Activated CD4-positive, CD25-positive, alpha-beta regulatory T cell treated with anti-CD3 and anti-CD28 coated beads, Interleukin-2, amount 50 U/mL, for 16 hours (primary cell): ENCODE data around the gene RAPGEF1.
"Not testable (repeated sequence)": the region's sequence is repeated elsewhere in the genome, so short reads cannot be mapped to it uniquely, and the experiment has no call there.

Source experiments
- DNase-seq: peaks from one replicate; pipeline ENCODE4 v3.0.0-alpha.2; 2020; ENCODE audit warnings: low read depth, low spot score

The RAPGEF1 gene

DNA sequence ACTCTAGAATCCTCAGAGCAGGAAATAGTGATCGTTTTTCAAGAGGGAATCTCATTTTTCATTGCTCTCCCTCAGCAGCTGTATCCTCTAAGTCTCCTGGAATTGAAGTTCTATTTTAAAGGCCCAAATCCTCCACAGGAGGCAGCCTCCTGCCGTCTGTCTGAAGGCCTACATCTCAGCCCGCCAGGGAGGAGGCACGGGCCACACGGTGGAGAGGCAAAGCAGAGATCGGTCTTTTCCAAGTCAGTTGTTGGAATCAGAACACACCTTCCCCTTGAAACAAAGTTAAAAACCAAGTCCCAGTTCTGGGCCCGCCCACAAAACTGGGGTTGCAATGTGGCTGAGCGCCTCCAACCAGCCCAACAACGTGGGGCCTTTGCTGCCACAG, 68.7 kb downstream of the RAPGEF1 start:
- no peak for DNase-seq

DNA sequence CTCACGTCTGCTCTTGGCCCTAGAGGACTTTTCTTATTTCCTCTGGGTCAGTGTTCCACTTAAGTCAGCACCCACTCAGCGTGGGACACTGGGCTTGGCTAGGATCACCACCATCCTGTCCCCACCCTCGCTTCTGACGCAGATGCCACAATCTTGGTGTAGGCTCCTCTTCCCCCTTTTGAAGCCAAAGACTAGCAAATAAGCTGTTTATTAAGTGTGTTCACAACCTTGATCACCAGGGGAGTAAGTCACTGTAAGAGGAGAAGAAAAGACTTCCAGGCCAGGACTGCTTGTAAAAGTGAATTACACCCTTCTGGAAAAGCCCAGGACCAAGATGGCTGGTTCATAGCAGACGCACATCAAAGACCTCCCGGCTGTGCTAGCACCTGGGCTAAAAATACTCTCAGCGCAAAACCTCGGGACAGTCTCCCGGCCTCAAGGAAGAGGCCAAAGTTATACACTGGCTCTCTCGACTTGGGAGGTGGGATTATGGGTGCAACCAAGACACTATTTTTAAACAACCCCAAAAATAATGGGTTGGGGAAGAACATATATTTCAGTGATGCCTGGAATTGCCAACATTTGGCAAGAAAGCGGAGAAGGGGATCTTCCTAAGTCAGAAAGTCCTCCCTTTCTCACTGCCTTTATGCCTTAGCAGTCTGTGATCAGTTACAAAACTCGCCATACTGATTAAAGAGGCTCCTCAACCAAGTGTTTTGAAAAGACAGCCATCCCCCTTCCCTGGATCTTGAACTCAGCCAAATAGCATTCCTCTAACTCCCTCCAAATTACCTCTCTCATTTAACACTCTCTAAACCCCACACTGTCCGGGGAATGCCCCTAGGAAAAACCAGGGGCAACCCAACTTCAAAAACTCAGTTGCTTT, 69.4 kb downstream of the RAPGEF1 start:
- DNase-seq, result no peak

DNA sequence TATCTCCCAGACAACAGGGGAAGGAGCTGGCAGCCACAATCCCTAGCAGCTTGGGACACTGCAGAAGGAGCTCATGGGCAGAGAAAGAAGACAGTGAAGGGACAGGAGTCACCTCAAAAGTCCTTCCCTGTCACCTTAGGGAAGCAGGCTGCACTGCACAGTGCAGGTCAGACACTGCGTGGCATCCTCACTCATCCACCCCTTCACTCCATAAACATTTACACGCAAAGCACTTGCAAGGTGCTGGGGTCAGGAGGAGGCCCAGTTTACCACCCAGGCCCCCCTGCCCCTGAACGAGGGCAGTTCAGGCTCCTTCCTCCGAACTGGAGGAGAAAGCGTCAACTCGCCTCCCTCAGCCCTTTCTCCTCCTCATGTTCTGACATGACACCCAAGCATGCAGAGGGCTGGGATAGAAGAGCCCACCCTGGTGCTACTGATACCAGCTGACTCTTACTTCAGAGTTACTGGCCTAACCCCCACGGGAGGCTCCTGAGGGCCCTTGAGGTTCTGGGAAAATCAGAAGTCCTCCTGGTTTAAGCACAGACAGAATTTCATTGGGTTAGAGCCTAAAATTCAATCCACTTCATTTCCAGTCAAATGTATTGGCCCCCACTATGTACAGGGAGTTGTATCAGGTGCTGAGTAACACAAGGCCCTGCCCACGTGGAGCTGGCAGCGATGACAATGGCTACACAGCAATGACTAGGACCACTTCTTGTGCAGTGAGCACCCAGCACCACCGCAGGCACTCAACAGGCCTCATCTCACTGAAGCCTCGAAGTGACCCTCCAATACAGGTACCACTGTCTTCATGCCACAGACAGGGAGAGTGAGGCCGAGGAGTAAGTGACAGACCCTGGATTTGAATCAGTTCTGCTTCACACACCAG, 70.4 kb downstream of the RAPGEF1 start:
- no peak for DNase-seq

DNA sequence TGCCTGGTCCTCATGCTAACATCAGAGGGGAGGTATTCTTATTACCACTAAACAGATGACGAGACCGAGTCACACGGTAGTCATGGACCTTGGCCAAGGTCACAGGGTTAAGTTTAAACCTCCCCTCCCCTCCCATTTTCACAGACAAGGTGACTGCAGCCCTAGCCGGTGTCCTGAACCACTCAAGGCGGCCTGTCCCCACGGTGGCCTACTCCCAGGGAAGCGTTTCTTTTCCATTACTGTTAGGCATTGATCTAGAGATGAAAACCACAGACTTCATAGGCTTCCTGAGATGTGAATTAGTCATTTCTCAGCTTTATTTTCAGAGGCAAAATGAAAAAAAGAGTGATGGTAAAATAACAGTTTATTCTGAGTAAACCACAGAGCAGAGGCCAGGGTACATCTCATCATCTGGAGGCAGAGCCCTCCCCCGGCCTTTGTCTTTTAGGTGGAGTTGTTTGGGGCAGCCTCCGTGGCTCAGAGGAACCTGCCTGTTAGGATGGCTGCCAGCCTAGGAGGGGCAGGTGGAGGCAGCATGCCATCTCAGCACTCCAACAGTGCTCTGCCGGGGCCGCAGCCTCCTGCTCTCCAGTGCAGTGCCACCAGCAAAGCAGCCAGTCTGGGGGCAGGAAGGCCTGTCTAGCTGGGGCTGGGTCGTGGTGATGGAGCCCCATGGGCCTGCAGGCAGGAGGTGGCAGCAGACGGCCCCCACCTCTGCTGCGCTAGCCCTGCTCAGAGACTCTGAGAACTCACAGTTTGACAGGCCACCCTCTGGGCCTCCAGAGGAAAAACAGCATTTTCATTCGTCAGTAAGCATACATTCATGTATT, 71.2 kb downstream of the RAPGEF1 start:
- DNase-seq, result peak; percentile 42

DNA sequence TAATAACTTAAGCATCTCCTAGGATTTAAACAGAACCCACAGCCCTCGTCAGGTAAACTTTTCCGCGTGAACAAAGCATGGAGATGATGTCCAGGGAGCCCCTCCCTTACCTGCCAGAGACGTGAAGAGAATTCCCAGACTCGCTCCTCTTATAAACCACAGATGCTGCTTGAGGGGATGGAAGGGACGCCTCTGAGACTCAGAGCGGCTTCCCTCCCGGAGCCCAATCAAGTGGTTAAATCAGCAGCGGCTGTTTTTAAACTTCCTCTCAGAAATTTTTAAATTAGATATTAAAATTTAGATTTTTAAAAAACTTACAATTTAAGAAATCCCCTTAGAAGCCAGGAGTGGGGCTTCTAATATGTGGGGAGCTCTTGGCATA, 71.8 kb downstream of the RAPGEF1 start:
- DNase-seq, result no peak

DNA sequence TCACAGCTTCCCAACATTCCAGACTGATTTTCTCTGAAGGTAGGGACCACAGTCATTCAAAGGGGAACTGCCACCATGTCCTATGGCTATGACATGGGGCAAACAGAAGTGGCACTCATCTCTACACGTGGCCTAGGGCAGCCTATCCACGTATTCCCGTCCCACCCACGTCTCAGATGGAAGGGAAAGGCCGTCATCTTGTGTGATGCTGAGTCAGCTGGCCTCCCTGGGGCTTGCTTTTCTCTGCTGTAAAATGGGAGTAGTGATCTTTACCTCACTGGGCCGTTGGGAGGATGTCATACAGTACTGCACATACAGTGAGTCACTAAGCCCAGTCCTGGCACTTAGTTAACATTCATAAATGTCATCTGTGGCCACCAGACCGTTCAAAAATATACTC, 72.3 kb downstream of the RAPGEF1 start:
- DNase-seq, result no peak

DNA sequence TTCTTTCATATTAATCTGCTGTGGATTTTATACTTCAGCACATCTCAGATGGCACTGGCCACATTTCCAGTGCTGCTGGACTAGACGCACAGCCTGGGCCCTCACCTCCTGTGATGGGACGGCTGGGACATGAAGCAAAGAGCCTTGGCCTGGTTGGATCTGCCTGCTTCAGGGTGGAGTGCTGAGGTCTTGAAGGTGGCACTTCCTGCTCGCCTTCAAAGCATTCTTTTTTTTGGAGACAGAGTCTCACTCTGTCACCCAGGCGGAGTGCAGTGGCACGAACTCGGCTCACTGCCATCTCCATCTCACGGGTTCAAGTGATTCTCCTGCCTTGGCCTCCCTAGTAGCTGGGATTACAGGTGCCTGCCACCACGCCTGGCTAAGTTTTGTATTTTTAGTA, 73.1 kb downstream of the RAPGEF1 start:
- DNase-seq, result no peak

DNA sequence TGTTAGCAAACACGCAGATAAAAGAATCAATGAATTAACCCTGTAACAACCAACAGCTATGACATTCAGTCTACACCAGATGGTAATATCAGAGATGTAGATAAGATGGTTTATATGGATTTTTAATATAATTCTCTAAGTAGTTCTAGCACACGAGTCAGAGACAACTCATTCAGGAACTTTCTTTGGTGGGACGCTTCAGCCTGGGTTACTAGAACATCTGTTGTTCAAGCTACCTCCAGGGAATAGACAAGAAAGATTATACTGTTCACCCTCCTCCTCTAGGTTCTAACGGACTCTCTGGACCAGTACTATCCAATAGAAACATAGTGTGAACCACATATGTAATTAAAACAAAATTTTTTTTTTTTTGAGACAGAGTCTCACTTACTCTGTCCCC, 73.8 kb downstream of the RAPGEF1 start:
- no peak for DNase-seq

DNA sequence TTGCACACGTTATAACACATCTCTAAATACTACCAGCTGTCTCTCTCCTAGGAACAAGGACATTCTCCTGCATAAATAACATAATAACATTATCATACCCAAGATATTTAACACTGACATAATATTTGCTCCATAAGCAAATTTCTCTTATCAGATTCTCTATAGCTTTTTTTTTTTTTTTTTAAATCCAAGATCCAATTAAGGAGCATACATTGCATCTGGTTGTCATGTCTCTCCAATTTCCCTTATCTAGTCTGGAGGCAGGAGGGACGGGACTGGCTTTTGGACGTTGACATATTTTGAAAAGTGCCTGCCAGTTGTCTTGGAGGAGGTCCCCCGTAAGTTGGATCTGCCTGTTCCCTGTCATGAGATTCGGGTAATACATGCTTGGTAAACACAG, 76.6 kb downstream of the RAPGEF1 start:
- no peak for DNase-seq

DNA sequence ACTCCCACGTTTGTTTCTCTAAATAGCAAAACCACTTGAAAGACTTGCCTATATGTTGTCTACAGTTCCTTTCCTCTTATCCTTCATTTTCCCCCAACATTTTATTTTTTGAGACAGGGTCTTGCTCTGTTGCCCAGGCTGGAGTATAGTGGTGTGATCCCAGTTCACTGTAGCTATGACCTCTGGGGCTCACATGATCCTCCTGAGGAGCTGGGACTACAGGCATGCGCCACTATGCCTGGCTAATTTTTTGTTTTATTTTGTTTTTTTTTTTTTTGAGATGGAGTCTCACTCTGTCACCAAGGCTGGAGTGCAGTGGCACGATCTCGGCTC, 77.6 kb downstream of the RAPGEF1 start:
- not testable (repeated sequence) for DNase-seq

DNA sequence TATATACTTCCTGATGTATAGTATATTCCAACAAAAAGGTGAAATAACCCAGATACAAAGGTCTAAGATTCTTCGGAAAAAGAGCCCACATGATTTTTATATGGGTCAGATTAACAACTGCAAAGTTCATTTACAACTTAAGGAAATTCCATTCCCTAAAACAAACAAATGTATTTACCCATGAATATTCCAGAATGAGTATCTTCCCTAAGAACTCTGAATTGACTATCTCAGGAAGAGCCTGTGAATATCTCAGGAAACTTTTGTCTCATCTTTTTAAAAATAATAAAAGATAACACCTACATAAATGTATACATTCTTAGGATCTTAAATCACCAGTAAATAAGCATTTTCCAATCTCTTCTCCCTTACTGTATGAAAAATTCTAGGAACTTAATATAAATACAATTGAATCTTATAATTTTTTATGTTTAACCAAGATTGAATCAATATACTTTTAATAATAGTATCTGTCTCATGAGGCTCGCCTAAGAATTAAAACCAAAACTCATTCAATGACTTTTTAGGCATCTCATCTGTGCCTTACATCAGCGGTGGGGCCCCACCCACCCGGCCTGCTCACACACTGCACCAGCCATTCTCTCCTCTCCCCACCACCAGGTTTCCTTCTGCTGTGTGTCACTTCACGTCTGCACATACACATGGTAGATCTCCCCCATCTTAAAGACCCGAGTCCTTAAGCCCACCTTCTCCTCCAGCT, 78.1 kb downstream of the RAPGEF1 start:
- DNase-seq, result peak; percentile 49

DNA sequence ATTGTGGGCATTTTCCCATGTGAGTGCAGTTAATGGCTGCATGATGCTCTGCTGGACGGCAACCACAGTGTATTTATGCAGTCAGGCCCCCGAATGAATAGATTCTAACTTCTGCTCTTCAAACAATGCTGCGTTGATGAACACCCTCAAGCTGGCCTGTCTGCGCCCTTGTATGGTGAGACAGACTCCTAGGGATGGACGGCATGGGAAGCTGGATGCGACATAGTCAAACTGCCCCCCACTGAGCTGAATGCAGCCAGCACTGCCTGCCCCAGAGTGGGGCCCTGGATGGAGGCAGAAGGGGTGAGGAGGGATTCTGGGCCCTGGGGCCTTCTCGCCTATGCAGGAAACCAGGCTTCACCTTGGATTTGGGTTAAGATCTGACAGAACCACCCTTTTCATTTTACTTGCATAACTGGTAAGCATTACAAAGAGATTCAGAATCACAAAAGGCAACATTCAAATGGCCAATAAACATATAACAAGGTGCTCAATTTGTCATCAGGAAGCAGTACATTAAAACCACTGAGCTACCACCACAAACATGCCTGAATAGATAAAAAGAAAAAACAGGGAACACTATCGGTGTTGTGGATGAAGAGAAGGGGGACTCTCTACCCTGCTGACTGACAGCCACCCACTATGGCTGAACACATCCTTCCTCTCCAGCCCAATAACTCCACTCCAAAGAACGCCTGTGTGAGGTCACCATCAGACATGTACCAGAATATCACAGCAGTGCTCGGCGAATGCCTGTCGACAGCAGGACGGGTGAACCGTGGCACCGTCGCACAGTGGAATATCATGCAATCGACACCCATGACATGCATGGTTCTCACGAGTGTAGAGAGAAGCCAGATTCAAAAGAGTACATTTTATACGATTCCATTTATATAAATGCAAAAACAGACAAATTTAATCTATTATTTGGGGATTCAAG, 79.1 kb downstream of the RAPGEF1 start:
- no peak for DNase-seq

DNA sequence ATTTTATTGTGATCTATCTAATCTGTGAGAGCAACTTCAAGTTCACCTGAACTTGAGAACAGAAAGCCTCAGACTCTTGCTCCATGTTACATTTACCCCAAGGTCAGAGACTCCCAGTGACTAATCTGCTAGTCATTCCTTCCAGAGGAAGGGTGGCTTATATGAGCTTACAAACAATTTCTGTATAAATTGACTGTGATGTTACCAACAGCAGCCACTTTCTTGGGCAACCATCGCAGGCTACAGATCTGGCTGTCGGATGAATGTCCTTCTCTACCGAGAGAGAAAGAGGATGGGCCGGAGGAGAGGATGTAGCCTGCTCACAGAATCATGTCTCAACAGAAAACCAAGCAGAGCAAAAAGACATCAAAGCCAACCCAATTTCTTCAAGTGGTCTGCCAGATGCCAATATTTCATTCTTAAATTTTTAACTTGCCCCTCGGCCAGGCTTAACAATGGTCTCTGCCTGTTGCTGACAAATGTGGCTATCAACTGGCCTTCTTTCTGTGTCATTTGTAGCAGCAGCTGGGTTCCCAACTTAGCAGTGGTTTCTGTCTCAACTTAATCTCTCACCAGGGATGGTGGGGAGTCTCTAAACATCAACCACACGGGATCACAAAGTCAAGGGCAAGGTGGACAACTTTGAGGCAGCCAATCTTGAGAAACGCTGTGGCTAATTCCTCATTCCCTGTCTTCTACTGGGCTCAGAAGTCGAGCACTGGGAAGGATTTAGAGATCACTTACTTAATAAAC, 81.3 kb downstream of the RAPGEF1 start:
- DNase-seq, result no peak

DNA sequence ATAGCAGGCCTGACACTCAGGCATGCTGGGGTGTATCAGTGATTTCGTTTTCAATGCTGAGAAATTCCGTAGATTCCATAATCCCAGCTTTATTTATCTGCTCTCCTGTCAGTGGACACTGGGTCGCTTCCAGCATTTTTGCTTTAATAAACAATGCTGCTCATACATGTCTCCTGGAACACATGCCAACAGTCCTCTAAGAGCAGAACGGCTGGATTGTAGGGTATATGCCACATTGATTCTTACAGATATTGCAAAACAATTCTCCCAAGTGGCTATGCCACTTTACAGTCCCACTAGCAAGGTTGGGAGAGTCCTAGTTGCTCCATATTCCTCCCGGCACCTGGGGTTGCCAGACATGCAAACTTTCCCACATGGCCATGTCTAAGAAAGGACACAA, 81.9 kb downstream of the RAPGEF1 start:
- DNase-seq, result no peak

DNA sequence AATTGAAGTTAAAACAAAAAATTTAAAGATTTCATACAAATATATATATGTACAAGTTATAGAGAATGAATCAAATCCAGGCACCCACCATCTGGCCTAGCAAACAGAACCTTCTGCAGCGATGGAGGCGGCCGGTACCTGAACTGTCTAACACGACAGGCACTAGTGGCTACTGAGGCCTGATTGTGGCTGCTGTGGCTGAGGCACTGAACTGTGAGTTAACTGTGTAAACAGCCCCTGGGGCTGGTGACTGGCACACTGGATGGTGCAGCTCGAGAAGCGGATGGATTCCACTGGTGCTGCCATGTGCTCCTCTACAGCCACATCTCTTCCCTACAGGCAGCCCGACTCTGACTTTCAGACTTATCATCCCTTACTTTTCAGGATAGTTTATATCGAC, 82.4 kb downstream of the RAPGEF1 start:
- no peak for DNase-seq

DNA sequence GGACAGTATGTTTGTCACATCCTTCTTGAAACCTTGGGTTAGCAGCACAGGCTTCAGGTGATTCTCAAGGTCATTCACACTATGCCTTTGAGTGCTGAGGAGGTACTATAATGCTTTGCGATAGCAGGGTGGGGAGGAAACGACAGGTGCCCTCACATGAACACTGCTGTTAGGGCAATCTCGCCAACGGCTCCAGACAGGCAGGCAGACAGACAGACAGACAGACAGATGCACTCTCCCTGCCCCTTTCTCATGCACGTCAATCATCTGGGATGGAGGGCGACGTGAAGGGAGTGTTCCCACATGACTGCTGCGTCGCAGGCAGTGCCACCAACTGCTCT, 82.9 kb downstream of the RAPGEF1 start:
- DNase-seq, result no peak

DNA sequence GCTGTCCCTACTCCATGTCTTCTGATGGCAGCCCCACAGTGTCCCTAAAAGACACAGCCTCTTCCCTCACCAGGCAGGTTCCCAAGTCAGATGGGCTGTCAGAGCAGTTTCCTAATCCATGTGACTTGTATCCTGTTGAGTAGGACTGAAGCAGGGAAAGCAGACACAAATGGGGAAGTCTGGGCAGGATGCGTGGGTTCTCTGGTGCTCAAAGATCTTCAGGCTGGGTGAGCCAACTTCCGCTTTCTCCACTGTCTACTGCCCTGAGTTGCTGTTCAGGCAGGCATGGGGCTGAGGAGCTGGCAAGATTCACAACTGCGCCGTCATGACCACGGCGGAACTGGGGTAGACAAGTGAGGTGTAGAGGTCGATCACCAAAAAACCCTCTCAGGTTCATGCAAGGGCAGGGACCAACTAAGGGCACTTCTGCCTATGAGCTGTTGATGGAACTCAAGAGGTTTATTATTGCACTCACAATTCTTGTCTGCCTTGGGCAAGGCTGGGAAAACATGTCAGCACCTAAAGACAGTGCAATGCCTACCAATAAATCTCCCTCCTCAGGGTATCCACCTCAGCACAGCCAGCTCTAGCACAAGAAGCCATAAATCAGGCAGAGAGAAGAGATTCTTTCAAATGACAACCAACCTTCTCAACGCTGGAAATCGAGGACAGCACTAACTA, 83.4 kb downstream of the RAPGEF1 start:
- DNase-seq, result no peak

DNA sequence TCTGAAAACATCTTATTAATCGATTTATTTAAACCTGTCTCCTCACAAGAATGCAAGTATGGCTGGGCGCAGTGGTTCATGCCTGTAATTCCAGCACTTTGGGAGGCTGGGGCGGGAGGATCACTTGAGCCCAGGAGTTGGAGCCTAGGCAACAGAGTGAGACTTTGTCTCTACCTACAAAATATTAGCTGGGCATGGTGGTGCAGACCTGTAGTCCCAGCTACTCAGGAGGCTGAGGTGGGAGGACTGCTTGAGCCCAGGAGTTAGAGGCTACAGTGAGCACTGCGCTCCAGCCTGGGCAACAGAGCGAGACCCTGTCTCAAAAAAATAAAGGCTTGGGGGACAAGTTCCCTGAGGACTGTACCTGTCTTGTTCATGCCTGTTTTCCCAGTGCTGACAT, 85.5 kb downstream of the RAPGEF1 start:
- DNase-seq, result not testable (repeated sequence)

DNA sequence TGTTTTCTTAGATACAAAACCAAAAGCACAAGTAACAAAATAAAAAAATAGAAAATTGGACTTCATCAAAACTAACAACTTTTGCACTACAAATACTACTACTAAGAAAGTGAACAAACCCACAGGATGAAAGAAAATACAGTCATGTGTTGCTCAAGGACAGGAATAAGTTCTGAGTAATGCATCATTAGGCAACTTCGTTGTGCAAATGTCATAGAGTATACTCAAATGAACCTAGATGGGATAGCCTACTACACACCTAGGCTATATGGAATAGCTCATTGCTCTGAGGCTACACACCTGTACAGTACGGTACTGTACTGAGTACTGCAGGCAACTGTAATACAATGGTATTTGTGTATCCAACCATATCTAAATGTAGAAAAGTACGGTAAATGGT, 88.3 kb downstream of the RAPGEF1 start:
- DNase-seq, result no peak
